Thyroid gland (tissue), 4 donors: ENCODE measurements around the gene VGLL4. TPM values are rescaled to one million over a fixed set of nuclear protein-coding genes. Genes with fewer than 3 reads are reported as not detected.

ENCODE experiments used
- DNase-seq, 2 donors: peaks; one replicate each; pipeline ENCODE4 v3.0.0-alpha.2; 2019
- H3K27ac ChIP-seq, 3 donors: fragments of 200-600 bp; sonication (generic); 1 replicate in 2 of 3; 2 replicates in 1 of 3; pipeline ENCODE4 v1.5.1; 2016 to 2019; ENCODE audit warnings: mild to moderate bottlenecking in 1 of 3, moderate library complexity in 1 of 3
- H3K27me3 ChIP-seq: fragments of 200-600 bp; sonication (generic); one replicate; pipeline ENCODE4 v1.5.1; 2019
- H3K36me3 ChIP-seq, 2 donors: fragments of 200-600 bp; sonication (generic); one replicate each; pipeline ENCODE4 v1.5.1; 2016 to 2019
- H3K4me1 ChIP-seq, 2 donors: fragments of 200-600 bp; sonication (generic); one replicate each; pipeline ENCODE4 v1.5.1; 2017 to 2019
- H3K4me3 ChIP-seq, 3 donors: fragments of 200-600 bp; sonication (generic); replicated peaks in 1 of 3; 1 replicate in 2 of 3; 2 replicates in 1 of 3; pipeline ENCODE4 v1.5.1; 2016; ENCODE audit warnings: mild to moderate bottlenecking in 1 of 3
- H3K9me3 ChIP-seq: fragments of 200-600 bp; sonication (generic); one replicate; pipeline ENCODE4 v1.5.1; 2017
- POLR2A ChIP-seq, 2 donors: fragments of 450-650 bp; IDR thresholded peaks; one replicate each; pipeline ENCODE4 v1.6.1; 2017; ENCODE audit warnings: antibody characterized with exemption in 2 of 2, mild to moderate bottlenecking in 2 of 2, moderate library complexity in 1 of 2
- WGBS, 2 donors: methylation state at CpG; one replicate each; pipeline ENCODE4 v1.1.5; 2017; 5-methylcytosine and 5-hydroxymethylcytosine counted together
- intact Hi-C: fragments of 100-400 bp; cut with DNase I; formaldehyde crosslinking; loops from one replicate; pipeline ENCODE4 v1.15.1; 2023
- total RNA-seq, 4 donors: library from RNA; depleted of rRNA; stranded (reverse); fragments of >200 nt; gene quantifications; one replicate each; pipeline ENCODE4 v1.2.3, GENCODE V29; 2016
- TF ChIP-seq, protein P1 (sequence below), 6 experiments: fragments of 200-600 bp in 3 of 6; fragments of 450-650 bp in 3 of 6; sonication (generic) in 3 of 6; IDR thresholded peaks; one replicate each; pipeline ENCODE4 v1.5.1; 2016 to 2019; ENCODE audit warnings: antibody characterized with exemption in 6 of 6, mild to moderate bottlenecking in 2 of 6, inconsistent platforms in 1 of 6, moderate library complexity in 1 of 6

Gene VGLL4
- total RNA-seq, 4 donors from 2014 or later = 96.0 to 142 (median 131) TPM

DNA sequence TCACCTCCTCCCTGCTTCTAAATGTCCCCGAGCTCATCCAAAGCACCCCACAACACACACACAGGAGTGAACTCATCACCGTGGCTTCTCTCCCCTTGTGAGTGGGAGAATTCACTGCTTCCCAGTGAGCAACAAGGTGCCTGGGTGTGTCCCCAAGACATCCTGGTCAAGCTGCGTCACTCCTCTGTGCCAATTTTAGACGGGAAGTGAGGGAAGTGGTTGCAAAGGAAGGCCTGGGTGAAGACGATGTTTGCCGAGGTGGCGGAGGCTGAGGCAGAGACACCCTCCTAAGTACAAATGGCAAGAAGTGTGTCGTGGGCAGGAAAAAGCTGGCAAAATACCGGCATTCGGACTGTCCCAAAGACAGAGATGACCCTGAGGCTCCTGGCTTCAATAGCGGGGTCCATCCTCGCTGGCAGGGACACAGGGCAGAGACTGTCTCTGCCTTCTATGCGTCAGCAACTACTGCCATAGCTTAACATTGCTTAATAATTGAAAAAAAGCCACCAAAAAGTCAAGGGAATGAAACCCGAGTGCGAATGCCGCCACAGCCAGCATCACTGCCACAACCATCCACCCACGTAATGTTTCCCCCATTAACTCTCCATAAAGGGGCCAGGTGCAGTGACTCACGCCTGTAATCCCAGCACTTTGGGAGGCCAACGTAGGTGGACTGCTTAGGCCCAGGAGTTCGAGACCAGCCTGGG, 72.8 kb downstream of the VGLL4 start:
- intact Hi-C loops = no loop called here
- Histone ChIP-seq H3K36me3 (no peaks in the 10 kb centered on the region), H3K4me1 (peaks cover 0 to 38% of the 10 kb centered on the region in 2 donors), H3K9me3 (no peaks in the 10 kb centered on the region), H3K27ac (peak overlapping the region; percentile 21 to 90 (median 80)), H3K27me3 (no peaks in the 10 kb centered on the region), H3K4me3 (no peak overlapping the region)
- DNase-seq = no peak
- WGBS, 2 donors = 80 to 86% methylated on average over 20 of the region's 20 CpGs
- no peak for TF ChIP-seq POLR2A (IDR thresholded peaks at IDR 0.05)
- TF ChIP-seq, protein P1, sequence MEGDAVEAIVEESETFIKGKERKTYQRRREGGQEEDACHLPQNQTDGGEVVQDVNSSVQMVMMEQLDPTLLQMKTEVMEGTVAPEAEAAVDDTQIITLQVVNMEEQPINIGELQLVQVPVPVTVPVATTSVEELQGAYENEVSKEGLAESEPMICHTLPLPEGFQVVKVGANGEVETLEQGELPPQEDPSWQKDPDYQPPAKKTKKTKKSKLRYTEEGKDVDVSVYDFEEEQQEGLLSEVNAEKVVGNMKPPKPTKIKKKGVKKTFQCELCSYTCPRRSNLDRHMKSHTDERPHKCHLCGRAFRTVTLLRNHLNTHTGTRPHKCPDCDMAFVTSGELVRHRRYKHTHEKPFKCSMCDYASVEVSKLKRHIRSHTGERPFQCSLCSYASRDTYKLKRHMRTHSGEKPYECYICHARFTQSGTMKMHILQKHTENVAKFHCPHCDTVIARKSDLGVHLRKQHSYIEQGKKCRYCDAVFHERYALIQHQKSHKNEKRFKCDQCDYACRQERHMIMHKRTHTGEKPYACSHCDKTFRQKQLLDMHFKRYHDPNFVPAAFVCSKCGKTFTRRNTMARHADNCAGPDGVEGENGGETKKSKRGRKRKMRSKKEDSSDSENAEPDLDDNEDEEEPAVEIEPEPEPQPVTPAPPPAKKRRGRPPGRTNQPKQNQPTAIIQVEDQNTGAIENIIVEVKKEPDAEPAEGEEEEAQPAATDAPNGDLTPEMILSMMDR (IDR thresholded peaks at IDR 0.05) = no peak

DNA sequence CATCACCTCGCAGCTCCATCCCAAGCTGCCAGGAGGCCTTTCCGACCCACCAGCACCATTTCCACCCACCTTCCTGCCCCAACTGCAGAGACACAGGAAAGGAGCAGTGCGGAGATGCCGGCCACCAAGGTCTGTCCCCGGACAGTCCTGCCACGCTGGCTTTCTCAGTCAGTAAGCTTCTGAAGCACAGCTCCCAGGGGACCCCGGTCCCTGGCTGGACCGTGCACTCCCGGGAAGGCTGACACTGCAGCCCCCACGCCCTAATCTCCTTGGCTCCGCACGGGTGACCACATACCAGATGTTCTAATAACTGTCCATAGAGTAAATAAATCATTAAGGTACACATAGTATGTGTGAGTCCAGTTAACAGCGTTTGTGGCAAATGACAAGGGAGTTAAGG, 73.5 kb downstream of the VGLL4 start:
- Histone ChIP-seq H3K27me3 (no peaks in the 10 kb centered on the region), H3K9me3 (no peaks in the 10 kb centered on the region), H3K36me3 (no peaks in the 10 kb centered on the region), H3K4me3 (no peak overlapping the region), H3K27ac (peak overlapping the region; percentile 45 to 90 (median 80)), H3K4me1 (peaks cover 0 to 34% of the 10 kb centered on the region in 2 donors)
- 66 to 72% methylated on average over 13 of the region's 13 CpGs for WGBS, 2 donors
- TF ChIP-seq, protein P1 (IDR thresholded peaks at IDR 0.05) = no peak
- TF ChIP-seq POLR2A (IDR thresholded peaks at IDR 0.05) = no peak
- intact Hi-C loops = no loop called here
- DNase-seq = no peak

DNA sequence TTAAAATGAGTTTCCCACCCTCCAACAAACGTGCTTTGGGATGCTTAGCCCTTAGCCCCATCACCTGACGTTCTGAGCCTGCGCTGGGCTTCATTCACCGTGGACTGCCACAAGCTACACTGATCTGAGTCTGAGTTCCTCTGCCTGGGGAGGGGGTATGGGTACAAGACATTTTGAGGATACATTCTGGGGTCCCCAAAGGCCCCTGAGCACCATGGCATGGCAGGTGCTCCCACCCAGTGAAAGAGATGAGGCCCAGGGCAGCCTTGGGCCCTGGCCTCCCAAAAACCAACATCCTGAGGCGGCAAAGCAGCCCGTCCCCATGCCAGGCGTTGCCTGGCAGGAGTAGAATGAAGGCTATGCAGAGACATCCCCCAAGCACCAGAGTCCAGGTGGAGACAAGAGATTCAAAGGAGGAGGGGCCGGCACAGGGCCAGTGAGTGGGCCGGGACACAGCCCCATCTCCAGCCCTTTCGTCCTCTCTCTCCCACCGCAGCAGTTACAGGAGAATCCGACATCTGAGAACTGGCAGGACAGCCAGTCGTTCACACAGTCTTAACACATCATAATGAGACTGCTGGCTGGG, 74.5 kb downstream of the VGLL4 start:
- TF ChIP-seq, protein P1 (IDR thresholded peaks at IDR 0.05) = no peak
- TF ChIP-seq POLR2A (IDR thresholded peaks at IDR 0.05) = no peak
- DNase-seq = no peak
- Histone ChIP-seq H3K4me1 (peaks cover 0 to 34% of the 10 kb centered on the region in 2 donors), H3K36me3 (peaks cover 3 to 6% of the 10 kb centered on the region in 2 donors), H3K4me3 (no peak overlapping the region), H3K27me3 (no peaks in the 10 kb centered on the region), H3K9me3 (no peaks in the 10 kb centered on the region), H3K27ac (peak overlapping the region; percentile 42 to 90 (median 80))
- WGBS, 2 donors = 87 to 88% methylated on average over 7 to 10 of the region's 13 CpGs
- intact Hi-C loops = no loop called here

DNA sequence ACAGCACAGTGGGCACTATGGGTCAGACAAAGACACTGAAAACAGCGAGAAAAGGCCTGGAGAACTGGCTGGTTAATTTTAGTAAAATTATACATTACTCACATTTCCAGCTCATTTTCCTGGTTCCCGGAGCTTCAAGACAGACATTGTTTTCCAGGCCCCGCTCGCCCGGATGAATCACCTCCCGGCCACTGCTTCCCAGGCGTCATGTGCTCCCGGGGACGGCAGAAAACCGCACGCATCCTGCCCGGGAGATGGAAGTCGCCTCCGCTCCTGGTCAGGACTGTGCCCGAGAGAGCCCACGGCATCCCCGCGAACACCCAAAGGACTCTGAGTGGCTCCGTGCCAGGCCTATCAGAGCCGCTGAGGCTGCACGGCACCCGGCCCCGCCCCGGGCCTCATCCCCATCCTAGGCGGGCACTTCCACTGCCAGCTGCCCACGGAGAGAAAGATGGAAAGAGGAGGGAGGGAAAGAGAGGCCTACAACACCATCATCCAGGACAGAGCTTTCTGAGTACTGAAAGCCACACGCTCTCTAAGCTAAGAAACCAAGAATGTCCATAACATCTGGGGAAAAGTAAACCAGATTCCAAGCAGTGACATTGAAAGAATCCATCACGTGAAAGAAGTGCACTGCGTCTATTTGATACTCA, 75.1 kb downstream of the VGLL4 start:
- Histone ChIP-seq H3K4me3 (no peak overlapping the region), H3K27ac (peak overlapping the region; percentile 57 to 90 (median 80)), H3K27me3 (no peaks in the 10 kb centered on the region), H3K4me1 (peaks cover 0 to 34% of the 10 kb centered on the region in 2 donors), H3K9me3 (no peaks in the 10 kb centered on the region), H3K36me3 (peaks cover 3 to 6% of the 10 kb centered on the region in 2 donors)
- intact Hi-C loops = no loop called here
- TF ChIP-seq POLR2A (IDR thresholded peaks at IDR 0.05) = no peak
- TF ChIP-seq, protein P1 (IDR thresholded peaks at IDR 0.05) = no peak
- peak; percentile 26 for DNase-seq
- 47 to 86% methylated on average over 29 of the region's 29 CpGs for WGBS, 2 donors
